GM18907 (cell line): ENCODE data around the gene IL17RB.
A peak's percentile ranks its signal among the peaks of the same experiment; 100 is the strongest.

ENCODE experiments used
- ATAC-seq: cut with Tn5 transposase; IDR thresholded peaks from one replicate; pipeline ENCODE4 v1.9.1; 2021; ENCODE audit warnings: mild to moderate bottlenecking, moderate library complexity; ENCODE audit not compliant: unreplicated experiment

The IL17RB gene

GRCh38 chr3:53828581-53828980 lies 17.8 kb upstream of the IL17RB start:
- no peak for ATAC-seq

- ATAC-seq, result no peak
These were observed 16.8 kb upstream of the IL17RB start for GRCh38 chr3:53829605-53830004.

GRCh38 chr3:53830944-53831343 lies 15.4 kb upstream of the IL17RB start:
- no peak for ATAC-seq

- no peak for ATAC-seq
These were observed 13.2 kb upstream of the IL17RB start for GRCh38 chr3:53833053-53833645.

- ATAC-seq, result no peak
These were observed 12.7 kb upstream of the IL17RB start for GRCh38 chr3:53833700-53834099.

GRCh38 chr3:53834429-53835095 lies 11.8 kb upstream of the IL17RB start:
- no peak for ATAC-seq

- no peak for ATAC-seq
These were observed 11.1 kb upstream of the IL17RB start for GRCh38 chr3:53835257-53835656.

GRCh38 chr3:53836084-53836872 lies 10.1 kb upstream of the IL17RB start:
- ATAC-seq, result no peak

GRCh38 chr3:53837331-53837730 lies 9.0 kb upstream of the IL17RB start:
- ATAC-seq, result no peak

- no peak for ATAC-seq
These were observed 5.1 kb upstream of the IL17RB start for GRCh38 chr3:53841296-53841695.

- no peak for ATAC-seq
These were observed 3.8 kb upstream of the IL17RB start for GRCh38 chr3:53842436-53843194.

- peak; percentile 57 for ATAC-seq
These were observed 2.9 kb upstream of the IL17RB start for GRCh38 chr3:53843195-53844177.

- peak; percentile 10 for ATAC-seq
These were observed 1.9 kb upstream of the IL17RB start for GRCh38 chr3:53844262-53845102.

GRCh38 chr3:53845103-53845880 lies 1.1 kb upstream of the IL17RB start:
- peak; percentile 12 for ATAC-seq

- ATAC-seq, result peak; percentile 1
These were observed 561 bp upstream of the IL17RB start for GRCh38 chr3:53845881-53846133.

- ATAC-seq, result no peak
These were observed 435 bp downstream of the IL17RB start for GRCh38 chr3:53846851-53847155.

- ATAC-seq, result no peak
These were observed 3.5 kb downstream of the IL17RB start for GRCh38 chr3:53849916-53850315.

GRCh38 chr3:53850895-53851294 lies 4.5 kb downstream of the IL17RB start:
- ATAC-seq, result no peak

- ATAC-seq, result no peak
These were observed 10.6 kb downstream of the IL17RB start for GRCh38 chr3:53856964-53857363.
